SK-N-SH treated with all-trans-retinoic acid at 6 μM for 48 hours (cell line): Measurements from ENCODE around the gene USH2A.

Source experiments
- ATAC-seq: fragments of 200-7000 bp; cut with Tn5 transposase; 3 replicates; pipeline ENCODE4 v1.9.1; 2020; ENCODE audit warnings: mild to moderate bottlenecking, moderate library complexity
- BACH2 ChIP-seq: fragments of 250-450 bp; sonication (Bioruptor Pico); IDR thresholded peaks from 2 replicates; pipeline ENCODE4 v1.9.0; 2021; ENCODE audit warnings: mild to moderate bottlenecking, borderline replicate concordance
- CREB5 ChIP-seq: fragments of 250-450 bp; sonication (Bioruptor Pico); IDR thresholded peaks from 2 replicates; pipeline ENCODE4 v1.5.1; 2020; ENCODE audit warnings: low read depth, mild to moderate bottlenecking, moderate library complexity
- CSDC2 ChIP-seq: fragments of 250-450 bp; sonication (Bioruptor Pico); IDR thresholded peaks from 2 replicates; pipeline ENCODE4 v1.5.0; 2020; ENCODE audit warnings: mild to moderate bottlenecking, moderate library complexity
- ESRRG ChIP-seq: fragments of 250-450 bp; sonication (Bioruptor Pico); IDR thresholded peaks from 2 replicates; pipeline ENCODE4 v1.6.1; 2021; ENCODE audit warnings: mild to moderate bottlenecking
- GLIS3 ChIP-seq: fragments of 250-450 bp; sonication (Bioruptor Pico); IDR thresholded peaks from 2 replicates; pipeline ENCODE4 v1.5.0; 2020; ENCODE audit warnings: mild to moderate bottlenecking, moderate library complexity
- OSR1 ChIP-seq: fragments of 250-450 bp; sonication (Bioruptor Pico); IDR thresholded peaks from 2 replicates; pipeline ENCODE4 v1.8.0; 2022; ENCODE audit warnings: moderate library complexity, mild to moderate bottlenecking, inconsistent platforms
- POU6F1 ChIP-seq: fragments of 250-450 bp; sonication (Bioruptor Pico); IDR thresholded peaks from 2 replicates; pipeline ENCODE4 v1.8.0; 2021; ENCODE audit warnings: low read depth, mild to moderate bottlenecking, moderate library complexity, borderline replicate concordance
- PPARA ChIP-seq: fragments of 250-450 bp; sonication (Bioruptor Pico); IDR thresholded peaks from 2 replicates; pipeline ENCODE4 v1.5.0; 2020; ENCODE audit warnings: mild to moderate bottlenecking, borderline replicate concordance
- RARB ChIP-seq: fragments of 250-450 bp; sonication (Bioruptor Pico); IDR thresholded peaks from 2 replicates; pipeline ENCODE4 v1.8.0; 2021; ENCODE audit warnings: mild to moderate bottlenecking, moderate library complexity
- TCF4 ChIP-seq: fragments of 250-450 bp; sonication (Bioruptor Pico); IDR thresholded peaks from 2 replicates; pipeline ENCODE4 v1.8.0; 2021; ENCODE audit warnings: mild to moderate bottlenecking, moderate library complexity, borderline replicate concordance
- TOX ChIP-seq: fragments of 250-450 bp; sonication (Bioruptor Pico); IDR thresholded peaks from 2 replicates; pipeline ENCODE4 v1.8.0; 2021; ENCODE audit warnings: mild to moderate bottlenecking, moderate library complexity, borderline replicate concordance
- ZC3H10 ChIP-seq: fragments of 250-450 bp; sonication (Bioruptor Pico); IDR thresholded peaks from 2 replicates; pipeline ENCODE4 v1.5.1; 2021; ENCODE audit warnings: mild to moderate bottlenecking, moderate library complexity
- ZFP3 ChIP-seq: fragments of 250-450 bp; sonication (Bioruptor Pico); IDR thresholded peaks from 2 replicates; pipeline ENCODE4 v1.5.0; 2020; ENCODE audit warnings: mild to moderate bottlenecking, moderate library complexity
- ZFP30 ChIP-seq: fragments of 450-650 bp; formaldehyde crosslinking; IDR thresholded peaks from 2 replicates; pipeline ENCODE4 v1.5.0; 2022; ENCODE audit warnings: mild to moderate bottlenecking, moderate library complexity
- ZNF565 ChIP-seq: fragments of 450-650 bp; formaldehyde crosslinking; conservative IDR thresholded peaks from 2 replicates; pipeline ENCODE4 v1.5.0; 2020; ENCODE audit warnings: low read depth, mild to moderate bottlenecking, moderate library complexity
- ZNF70 ChIP-seq: fragments of 450-650 bp; formaldehyde crosslinking; IDR thresholded peaks from 2 replicates; pipeline ENCODE4 v1.5.0; 2020; ENCODE audit warnings: mild to moderate bottlenecking, moderate library complexity
- ZNF8 ChIP-seq: fragments of 450-650 bp; formaldehyde crosslinking; IDR thresholded peaks from 2 replicates; pipeline ENCODE4 v1.5.0; 2020; ENCODE audit warnings: mild to moderate bottlenecking, moderate library complexity
- TF ChIP-seq, protein P1 (sequence below): fragments of 250-450 bp; sonication (Bioruptor Pico); IDR thresholded peaks from 2 replicates; pipeline ENCODE4 v1.5.1; 2021; ENCODE audit warnings: mild to moderate bottlenecking, moderate library complexity
- TF ChIP-seq, protein P2 (sequence below): fragments of 250-450 bp; sonication (Bioruptor Pico); IDR thresholded peaks from 2 replicates; pipeline ENCODE4 v1.5.0; 2020; ENCODE audit warnings: mild to moderate bottlenecking, moderate library complexity

USH2A gene

DNA sequence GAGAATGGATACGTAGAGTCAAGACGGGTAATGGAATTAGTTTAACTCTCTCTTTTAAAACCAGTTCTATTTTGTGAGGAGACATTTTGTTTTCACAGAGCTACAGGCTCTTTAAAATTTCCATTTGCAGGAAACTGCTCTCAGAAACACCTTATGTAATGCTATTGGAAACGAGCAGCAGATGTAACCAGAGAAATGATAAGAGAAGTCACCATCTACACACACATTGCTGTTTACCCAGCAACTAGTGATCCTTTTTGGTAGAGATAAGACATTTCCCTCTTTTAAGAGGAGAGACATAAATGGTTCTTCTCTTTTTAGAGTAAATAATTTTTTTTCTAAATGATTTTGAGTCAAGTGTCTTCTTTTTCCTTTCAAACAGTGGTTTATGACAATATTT, 775.5 kb downstream of the USH2A start:
- ATAC-seq, result no peak
- TF ChIP-seq ZNF8 (CRISPR knock-in tag), result no peak
- no peak for TF ChIP-seq ZNF565 (CRISPR knock-in tag)
- no peak for TF ChIP-seq ZNF70
- TF ChIP-seq, protein P1, sequence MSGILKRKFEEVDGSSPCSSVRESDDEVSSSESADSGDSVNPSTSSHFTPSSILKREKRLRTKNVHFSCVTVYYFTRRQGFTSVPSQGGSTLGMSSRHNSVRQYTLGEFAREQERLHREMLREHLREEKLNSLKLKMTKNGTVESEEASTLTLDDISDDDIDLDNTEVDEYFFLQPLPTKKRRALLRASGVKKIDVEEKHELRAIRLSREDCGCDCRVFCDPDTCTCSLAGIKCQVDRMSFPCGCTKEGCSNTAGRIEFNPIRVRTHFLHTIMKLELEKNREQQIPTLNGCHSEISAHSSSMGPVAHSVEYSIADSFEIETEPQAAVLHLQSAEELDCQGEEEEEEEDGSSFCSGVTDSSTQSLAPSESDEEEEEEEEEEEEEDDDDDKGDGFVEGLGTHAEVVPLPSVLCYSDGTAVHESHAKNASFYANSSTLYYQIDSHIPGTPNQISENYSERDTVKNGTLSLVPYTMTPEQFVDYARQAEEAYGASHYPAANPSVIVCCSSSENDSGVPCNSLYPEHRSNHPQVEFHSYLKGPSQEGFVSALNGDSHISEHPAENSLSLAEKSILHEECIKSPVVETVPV (CRISPR knock-in tag), result no peak
- TF ChIP-seq, protein P2, sequence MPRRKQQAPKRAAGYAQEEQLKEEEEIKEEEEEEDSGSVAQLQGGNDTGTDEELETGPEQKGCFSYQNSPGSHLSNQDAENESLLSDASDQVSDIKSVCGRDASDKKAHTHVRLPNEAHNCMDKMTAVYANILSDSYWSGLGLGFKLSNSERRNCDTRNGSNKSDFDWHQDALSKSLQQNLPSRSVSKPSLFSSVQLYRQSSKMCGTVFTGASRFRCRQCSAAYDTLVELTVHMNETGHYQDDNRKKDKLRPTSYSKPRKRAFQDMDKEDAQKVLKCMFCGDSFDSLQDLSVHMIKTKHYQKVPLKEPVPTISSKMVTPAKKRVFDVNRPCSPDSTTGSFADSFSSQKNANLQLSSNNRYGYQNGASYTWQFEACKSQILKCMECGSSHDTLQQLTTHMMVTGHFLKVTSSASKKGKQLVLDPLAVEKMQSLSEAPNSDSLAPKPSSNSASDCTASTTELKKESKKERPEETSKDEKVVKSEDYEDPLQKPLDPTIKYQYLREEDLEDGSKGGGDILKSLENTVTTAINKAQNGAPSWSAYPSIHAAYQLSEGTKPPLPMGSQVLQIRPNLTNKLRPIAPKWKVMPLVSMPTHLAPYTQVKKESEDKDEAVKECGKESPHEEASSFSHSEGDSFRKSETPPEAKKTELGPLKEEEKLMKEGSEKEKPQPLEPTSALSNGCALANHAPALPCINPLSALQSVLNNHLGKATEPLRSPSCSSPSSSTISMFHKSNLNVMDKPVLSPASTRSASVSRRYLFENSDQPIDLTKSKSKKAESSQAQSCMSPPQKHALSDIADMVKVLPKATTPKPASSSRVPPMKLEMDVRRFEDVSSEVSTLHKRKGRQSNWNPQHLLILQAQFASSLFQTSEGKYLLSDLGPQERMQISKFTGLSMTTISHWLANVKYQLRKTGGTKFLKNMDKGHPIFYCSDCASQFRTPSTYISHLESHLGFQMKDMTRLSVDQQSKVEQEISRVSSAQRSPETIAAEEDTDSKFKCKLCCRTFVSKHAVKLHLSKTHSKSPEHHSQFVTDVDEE (CRISPR knock-in tag), result no peak

DNA sequence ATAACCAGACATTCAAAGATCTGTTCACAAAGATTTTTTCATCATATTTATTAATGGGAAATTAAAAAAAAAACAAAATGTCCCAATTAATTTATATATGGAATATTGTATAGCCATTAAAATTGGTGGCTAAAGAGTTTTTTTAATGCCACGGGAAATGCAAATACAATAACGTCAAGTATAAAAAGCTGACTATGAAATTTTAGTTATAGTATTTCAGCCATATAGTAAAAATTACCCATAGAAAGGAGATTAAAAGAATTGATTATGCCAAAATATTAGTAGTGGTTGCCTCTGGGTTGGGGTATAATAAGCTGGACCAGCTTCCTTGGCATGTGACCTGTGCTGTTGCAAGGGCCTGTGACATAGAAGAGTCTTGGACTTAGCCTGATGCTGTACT, 777.4 kb downstream of the USH2A start:
- no peak for ATAC-seq
- TF ChIP-seq RARB, result no peak
- no peak for TF ChIP-seq GLIS3 (CRISPR knock-in tag)
- TF ChIP-seq TCF4 (CRISPR knock-in tag), result no peak
- no peak for TF ChIP-seq OSR1

GRCh38 chr1:215645182-215645581, 778.1 kb downstream of the USH2A start:
- no peak for ATAC-seq
- TF ChIP-seq ZNF565 (CRISPR knock-in tag) (no peak), ESRRG (CRISPR knock-in tag) (no peak), ZC3H10 (CRISPR knock-in tag) (no peak), CSDC2 (no peak), TOX (CRISPR knock-in tag) (no peak), RARB (no peak), ZNF8 (CRISPR knock-in tag) (no peak), CREB5 (CRISPR knock-in tag) (no peak), OSR1 (no peak), ZFP3 (no peak), POU6F1 (CRISPR knock-in tag) (no peak), ZFP30 (CRISPR knock-in tag) (no peak), PPARA (CRISPR knock-in tag) (no peak), BACH2 (CRISPR knock-in tag) (no peak)
- TF ChIP-seq, protein P1 (CRISPR knock-in tag), result no peak
- TF ChIP-seq, protein P2 (CRISPR knock-in tag), result no peak
- TF ChIP-seq, all 23 proteins: peak for 0
